Measurements from ENCODE around the gene PDCD11. TPM values are rescaled to one million over a fixed set of nuclear protein-coding genes. Genes with fewer than 3 reads are reported as not detected.

PDCD11 gene
- total RNA-seq, 1 donor from 2014 or later: 72.8 TPM

GRCh38 chr10:103429647-103430046, 33.2 kb downstream of the PDCD11 start:
- Mint-ChIP-seq H3K4me1 (ENCODE audit: low read depth, unreplicated experiment) (no peaks in the 10 kb centered on the region), H3K9me3 (ENCODE audit: unreplicated experiment) (no peaks in the 10 kb centered on the region), H3K27ac (ENCODE audit: unreplicated experiment) (no peak overlapping the region), H3K4me3 (ENCODE audit: unreplicated experiment) (no peak overlapping the region), H3K36me3 (ENCODE audit: low read depth, unreplicated experiment) (peaks cover 27% of the 10 kb centered on the region), H3K27me3 (ENCODE audit: low read depth, unreplicated experiment) (no peaks in the 10 kb centered on the region)
- no peak for DNase-seq (ENCODE audit: low read depth)
- Histone ChIP-seq H3K27ac (ENCODE audit: low read depth, low read length) (no peak overlapping the region), H3K9ac (ENCODE audit: low read length) (no peak overlapping the region), H3K9me3 (ENCODE audit: insufficient read depth, low read depth, low read length) (no peaks in the 10 kb centered on the region), H3K4me2 (ENCODE audit: low read length) (no peak overlapping the region), H3K4me3 (ENCODE audit: insufficient read depth, low read depth, low read length) (no peak overlapping the region), H3K27me3 (ENCODE audit: insufficient read depth, low read length) (no peaks in the 10 kb centered on the region), H3K4me1 (ENCODE audit: insufficient read depth, low read length) (no peaks in the 10 kb centered on the region), H3K36me3 (ENCODE audit: insufficient read depth, low read length) (peaks cover 65% of the 10 kb centered on the region), H4K20me1 (ENCODE audit: insufficient read depth, low read length) (peaks cover 62% of the 10 kb centered on the region), H3K79me2 (ENCODE audit: insufficient read depth, low read length) (peaks cover 2% of the 10 kb centered on the region), H2AFZ (ENCODE audit: low read depth, low read length) (no peak overlapping the region)
- TF ChIP-seq EZH2 (IDR thresholded peaks at IDR 0.05; ENCODE audit: insufficient read depth, low read length) (no peak), CTCF (IDR thresholded peaks at IDR 0.05; ENCODE audit: insufficient read depth, low read depth, low read length) (no peak)
- no peak for FAIRE-seq

- H3K36me3 ChIP-seq (ENCODE audit: insufficient read depth, low read length): peaks cover 68% of the 10 kb centered on the region
- no peaks in the 10 kb centered on the region for H3K9me3 Mint-ChIP-seq (ENCODE audit: unreplicated experiment)
- H3K9ac ChIP-seq (ENCODE audit: low read length): no peak overlapping the region
- peaks cover 62% of the 10 kb centered on the region for H4K20me1 ChIP-seq (ENCODE audit: insufficient read depth, low read length)
- TF ChIP-seq EZH2 (IDR thresholded peaks at IDR 0.05; ENCODE audit: insufficient read depth, low read length): no peak
- TF ChIP-seq CTCF (IDR thresholded peaks at IDR 0.05; ENCODE audit: insufficient read depth, low read depth, low read length): no peak
- peaks cover 24% of the 10 kb centered on the region for H3K36me3 Mint-ChIP-seq (ENCODE audit: low read depth, unreplicated experiment)
- H3K4me1 Mint-ChIP-seq (ENCODE audit: low read depth, unreplicated experiment): no peaks in the 10 kb centered on the region
- no peaks in the 10 kb centered on the region for H3K27me3 ChIP-seq (ENCODE audit: insufficient read depth, low read length)
- DNase-seq (ENCODE audit: low read depth): no peak
- H3K4me3 Mint-ChIP-seq (ENCODE audit: unreplicated experiment): no peak overlapping the region
- H2AFZ ChIP-seq (ENCODE audit: low read depth, low read length): no peak overlapping the region
- no peaks in the 10 kb centered on the region for H3K4me1 ChIP-seq (ENCODE audit: insufficient read depth, low read length)
- H3K27ac Mint-ChIP-seq (ENCODE audit: unreplicated experiment): no peak overlapping the region
- H3K9me3 ChIP-seq (ENCODE audit: insufficient read depth, low read depth, low read length): no peaks in the 10 kb centered on the region
- no peak for FAIRE-seq
- H3K4me2 ChIP-seq (ENCODE audit: low read length): no peak overlapping the region
- H3K27me3 Mint-ChIP-seq (ENCODE audit: low read depth, unreplicated experiment): no peaks in the 10 kb centered on the region
- peaks cover 3% of the 10 kb centered on the region for H3K79me2 ChIP-seq (ENCODE audit: insufficient read depth, low read length)
- no peak overlapping the region for H3K4me3 ChIP-seq (ENCODE audit: insufficient read depth, low read depth, low read length)
- H3K27ac ChIP-seq (ENCODE audit: low read depth, low read length): no peak overlapping the region
These were observed 35.5 kb downstream of the PDCD11 start for GRCh38 chr10:103431902-103432301.

GRCh38 chr10:103433858-103434257, 37.4 kb downstream of the PDCD11 start:
- Histone ChIP-seq H3K4me2 (ENCODE audit: low read length) (no peak overlapping the region), H3K4me1 (ENCODE audit: insufficient read depth, low read length) (no peaks in the 10 kb centered on the region), H3K27me3 (ENCODE audit: insufficient read depth, low read length) (no peaks in the 10 kb centered on the region), H2AFZ (ENCODE audit: low read depth, low read length) (no peak overlapping the region), H3K9me3 (ENCODE audit: insufficient read depth, low read depth, low read length) (no peaks in the 10 kb centered on the region), H3K36me3 (ENCODE audit: insufficient read depth, low read length) (peaks cover 67% of the 10 kb centered on the region), H3K4me3 (ENCODE audit: insufficient read depth, low read depth, low read length) (no peak overlapping the region), H4K20me1 (ENCODE audit: insufficient read depth, low read length) (peaks cover 65% of the 10 kb centered on the region), H3K9ac (ENCODE audit: low read length) (no peak overlapping the region), H3K27ac (ENCODE audit: low read depth, low read length) (no peak overlapping the region), H3K79me2 (ENCODE audit: insufficient read depth, low read length) (peaks cover 3% of the 10 kb centered on the region)
- no peak for DNase-seq (ENCODE audit: low read depth)
- Mint-ChIP-seq H3K9me3 (ENCODE audit: unreplicated experiment) (no peaks in the 10 kb centered on the region), H3K36me3 (ENCODE audit: low read depth, unreplicated experiment) (peaks cover 29% of the 10 kb centered on the region), H3K4me1 (ENCODE audit: low read depth, unreplicated experiment) (no peaks in the 10 kb centered on the region), H3K27ac (ENCODE audit: unreplicated experiment) (no peak overlapping the region), H3K4me3 (ENCODE audit: unreplicated experiment) (no peak overlapping the region), H3K27me3 (ENCODE audit: low read depth, unreplicated experiment) (no peaks in the 10 kb centered on the region)
- TF ChIP-seq EZH2 (IDR thresholded peaks at IDR 0.05; ENCODE audit: insufficient read depth, low read length) (no peak), CTCF (IDR thresholded peaks at IDR 0.05; ENCODE audit: insufficient read depth, low read depth, low read length) (no peak)
- FAIRE-seq: no peak

Data from astrocyte (in vitro differentiated cells and primary cell).